GM18909 (cell line): Measurements from ENCODE around the gene MAPK9.

Source experiments
- ATAC-seq: cut with Tn5 transposase; IDR thresholded peaks from one replicate; pipeline ENCODE4 v1.9.1; 2021; ENCODE audit warnings: mild to moderate bottlenecking; ENCODE audit not compliant: unreplicated experiment, poor library complexity

The MAPK9 gene

DNA sequence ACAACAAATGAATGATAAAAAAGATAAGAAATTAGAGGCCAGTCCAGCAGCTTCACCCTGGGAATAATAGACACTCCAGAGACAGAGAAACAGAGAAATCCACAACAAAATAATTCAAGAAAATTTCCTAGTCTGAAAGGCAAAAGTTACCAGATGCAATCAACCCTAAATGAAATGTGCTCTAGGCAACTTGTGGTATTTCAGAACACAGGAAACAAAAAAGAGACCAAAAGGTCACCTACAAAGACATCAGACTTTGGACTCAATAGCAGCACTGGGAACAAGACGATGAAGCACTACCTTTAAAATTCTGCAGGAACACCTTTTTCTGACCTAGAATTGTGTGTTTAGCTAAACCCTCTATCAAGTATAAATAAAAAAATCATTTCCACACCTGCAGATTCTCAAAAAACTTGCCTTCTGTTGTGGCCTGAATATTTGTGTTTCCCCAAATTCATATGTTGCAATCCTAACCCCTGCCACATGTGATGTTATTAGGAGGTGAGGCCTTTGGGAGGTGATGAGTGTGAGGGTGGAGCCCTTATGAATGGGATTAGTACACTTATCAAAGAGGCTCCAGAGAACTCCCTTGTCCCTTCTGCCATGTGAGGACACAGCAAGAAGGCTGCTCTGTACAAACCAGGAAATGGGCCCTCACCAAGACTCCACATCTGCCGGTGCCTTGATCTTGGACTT is 5.9 kb upstream of the MAPK9 start:
- ATAC-seq = no peak

DNA sequence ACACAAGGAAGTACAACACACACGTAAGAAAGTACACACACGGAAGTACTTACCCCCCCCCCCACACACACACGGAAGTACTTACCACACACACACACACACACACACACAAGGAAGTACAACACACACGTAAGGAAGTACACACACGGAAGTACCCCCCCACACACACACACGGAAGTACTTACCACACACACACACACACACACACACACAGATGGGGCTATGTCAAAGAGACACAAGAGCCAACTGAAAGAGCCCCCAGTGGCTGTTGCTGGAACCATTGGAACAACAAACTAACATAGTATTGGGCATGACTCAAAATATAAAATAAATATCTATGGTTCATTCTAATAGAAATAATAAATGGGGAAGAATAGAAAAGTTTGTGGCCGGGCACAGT is 4.9 kb upstream of the MAPK9 start:
- ATAC-seq = no peak

- no peak for ATAC-seq
These were observed 3.2 kb upstream of the MAPK9 start for GRCh38 chr5:180294913-180295555.

GRCh38 chr5:180294411-180294810 is 2.5 kb upstream of the MAPK9 start:
- no peak for ATAC-seq

GRCh38 chr5:180291234-180291940 is 496 bp downstream of the MAPK9 start:
- ATAC-seq = peak; percentile 33

- ATAC-seq = no peak
These were observed 1.2 kb downstream of the MAPK9 start for GRCh38 chr5:180290568-180291233.

DNA sequence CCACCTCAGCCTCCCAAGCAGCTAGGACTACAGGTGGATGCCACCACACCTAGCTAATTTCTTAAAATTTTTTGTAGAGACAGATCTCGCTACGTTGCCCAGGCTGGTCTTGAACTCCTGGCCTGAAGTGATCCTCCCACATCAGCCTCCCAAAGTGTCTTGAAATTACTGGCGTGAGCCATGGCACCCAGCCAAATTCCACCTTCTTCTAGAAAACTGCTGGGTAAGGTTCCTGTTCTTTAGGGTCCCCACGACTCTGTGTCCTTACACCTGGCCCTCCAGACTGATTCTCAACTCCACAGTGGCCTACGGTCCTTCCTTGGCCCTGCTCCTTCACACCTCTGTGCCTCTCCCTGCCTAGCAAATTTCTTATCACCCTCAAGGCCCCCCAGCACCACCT is 1.9 kb downstream of the MAPK9 start:
- ATAC-seq = no peak

GRCh38 chr5:180289433-180289832 is 2.5 kb downstream of the MAPK9 start:
- no peak for ATAC-seq

- no peak for ATAC-seq
These were observed 4.0 kb downstream of the MAPK9 start for GRCh38 chr5:180287868-180288267.

DNA sequence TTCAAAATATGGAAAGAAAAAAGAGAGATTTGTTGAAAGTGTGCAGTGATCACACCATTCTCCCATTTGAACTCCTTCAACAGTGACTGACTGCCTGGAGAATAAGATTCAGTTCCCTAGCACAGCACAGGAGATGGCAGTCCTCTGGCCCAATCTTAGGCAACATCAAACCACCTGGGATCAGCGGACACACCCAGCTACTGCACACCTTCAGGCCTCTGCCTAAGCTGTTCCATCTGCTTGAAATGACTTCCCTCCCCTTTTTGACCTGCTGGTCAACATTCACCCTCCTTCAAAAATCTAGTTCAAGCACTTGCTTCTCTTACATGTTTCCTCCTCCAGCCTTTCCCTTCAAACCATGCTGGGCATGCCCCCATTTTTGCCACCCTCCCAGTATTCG is 4.5 kb downstream of the MAPK9 start:
- ATAC-seq = no peak

DNA sequence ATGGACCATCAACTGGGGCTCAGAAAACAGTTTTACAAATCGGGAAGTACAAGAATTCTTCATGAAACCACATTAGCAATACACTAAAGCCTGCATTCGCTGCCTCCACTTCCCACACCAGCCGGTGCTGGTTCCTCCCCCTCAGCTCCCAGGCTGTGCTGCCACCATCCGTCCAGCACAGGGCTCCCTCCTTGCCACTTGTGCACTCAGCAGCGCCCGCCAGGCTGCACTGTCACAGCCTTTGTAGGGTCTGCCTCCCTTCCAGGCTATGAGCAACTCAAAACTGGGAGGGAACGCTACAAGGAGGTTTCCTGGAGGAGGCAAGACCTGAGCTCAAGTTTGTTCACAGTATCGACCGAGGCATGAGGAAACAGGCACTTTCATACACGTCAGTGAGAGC is 7.7 kb downstream of the MAPK9 start:
- ATAC-seq = no peak

- ATAC-seq = no peak
These were observed 8.8 kb downstream of the MAPK9 start for GRCh38 chr5:180283026-180283615.

- no peak for ATAC-seq
These were observed 9.6 kb downstream of the MAPK9 start for GRCh38 chr5:180282281-180282680.

GRCh38 chr5:180281706-180282105 is 10.2 kb downstream of the MAPK9 start:
- no peak for ATAC-seq

GRCh38 chr5:180274695-180275094 is 17.2 kb downstream of the MAPK9 start:
- ATAC-seq = no peak

GRCh38 chr5:180271221-180271620 is 20.7 kb downstream of the MAPK9 start:
- ATAC-seq = no peak

- no peak for ATAC-seq
These were observed 32.6 kb downstream of the MAPK9 start for GRCh38 chr5:180259260-180259611.

- ATAC-seq = no peak
These were observed 38.7 kb downstream of the MAPK9 start for GRCh38 chr5:180253036-180253824.

GRCh38 chr5:180251887-180252286 is 40.0 kb downstream of the MAPK9 start:
- ATAC-seq = no peak

DNA sequence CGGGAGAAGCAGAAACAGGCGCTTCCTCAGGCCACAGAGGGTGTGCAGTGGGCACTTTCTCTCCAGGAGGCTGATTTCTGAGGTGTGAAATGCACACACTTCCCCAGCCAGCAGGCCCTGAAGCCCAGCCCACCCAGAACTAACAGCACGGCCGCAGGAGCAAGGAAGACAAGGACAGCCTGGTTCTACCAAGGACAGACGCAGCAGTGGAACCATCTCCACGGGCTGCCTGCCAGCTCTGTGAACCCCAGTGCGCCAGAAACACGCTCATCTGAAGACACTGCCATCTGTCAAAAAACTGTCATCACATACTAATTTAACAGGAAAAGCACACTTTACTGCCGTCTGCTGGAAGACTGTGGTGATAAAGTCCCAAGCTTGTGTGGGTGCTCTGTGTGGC is 40.7 kb downstream of the MAPK9 start:
- ATAC-seq = no peak
